Effector memory CD4-positive, alpha-beta T cell (primary cell): ENCODE results near the gene CALML5.

Experiments used
- DNase-seq, 3 donors: peaks; one replicate each; pipeline ENCODE4 v3.0.0-alpha.2; 2020
- H3K27ac ChIP-seq: 2 replicates; pipeline ENCODE4 v1.7.0; 2013; ENCODE audit warnings: mild to moderate bottlenecking, low read length, moderate library complexity; ENCODE audit not compliant: insufficient read depth, poor library complexity, severe bottlenecking
- H3K27me3 ChIP-seq: replicated peaks from 2 replicates; pipeline ENCODE4 v1.7.0; 2013; ENCODE audit warnings: mild to moderate bottlenecking, low read length; ENCODE audit not compliant: insufficient read depth, control insufficient read depth, poor library complexity, severe bottlenecking
- H3K36me3 ChIP-seq: 2 replicates; pipeline ENCODE4 v1.7.0; 2013; ENCODE audit warnings: mild to moderate bottlenecking, low read length, moderate library complexity; ENCODE audit not compliant: control insufficient read depth, insufficient read depth
- H3K4me1 ChIP-seq: 2 replicates; pipeline ENCODE4 v1.7.0; 2013; ENCODE audit warnings: low read length, mild to moderate bottlenecking; ENCODE audit not compliant: control insufficient read depth, insufficient read depth, poor library complexity, severe bottlenecking
- H3K4me3 ChIP-seq: 2 replicates; pipeline ENCODE4 v1.7.0; 2013; ENCODE audit warnings: low read length, low read depth, mild to moderate bottlenecking; ENCODE audit not compliant: insufficient read depth, poor library complexity, severe bottlenecking
- H3K9me3 ChIP-seq: 2 replicates; pipeline ENCODE4 v1.7.0; 2013; ENCODE audit warnings: mild to moderate bottlenecking, low read length, moderate library complexity; ENCODE audit not compliant: control insufficient read depth

Gene CALML5

DNA sequence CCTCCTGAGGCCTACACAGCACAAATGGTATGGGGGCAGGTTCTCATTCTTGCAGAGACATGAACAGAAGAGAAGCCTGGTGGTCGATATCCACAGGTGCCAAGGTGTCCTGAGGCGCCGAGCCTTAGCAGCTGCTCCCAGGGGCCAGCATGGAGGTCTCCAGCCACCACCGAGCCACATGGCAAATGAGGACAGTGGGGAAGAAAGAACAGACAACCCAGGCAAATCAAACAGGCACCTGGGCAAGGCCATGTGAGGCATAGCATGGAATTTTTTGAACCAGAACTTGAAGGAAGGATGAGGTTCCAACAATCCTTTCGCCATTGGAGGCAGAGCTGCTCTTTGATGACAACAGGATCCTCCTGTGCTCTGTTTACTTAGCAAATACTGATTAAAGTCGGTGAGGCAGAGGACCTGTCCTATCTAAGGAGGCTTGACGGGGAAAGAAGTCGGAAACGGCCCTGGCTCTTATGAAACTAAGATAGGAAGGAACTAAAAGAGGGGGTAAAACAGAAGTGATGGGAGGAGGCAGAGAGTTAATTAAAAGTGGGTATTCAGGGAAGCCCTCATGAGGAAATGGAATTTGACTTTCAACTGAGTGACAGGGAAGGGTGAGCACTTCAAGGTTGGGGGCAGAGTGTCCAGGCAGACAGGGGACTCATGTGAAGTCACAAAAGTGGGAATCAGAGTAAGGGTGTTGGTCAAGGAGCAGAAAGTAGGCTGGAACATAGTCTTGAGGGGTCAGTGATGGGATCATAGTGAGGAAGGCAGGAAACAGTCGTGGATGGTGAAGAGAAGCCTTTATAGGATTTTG, 16.8 kb upstream of the CALML5 start:
- Histone ChIP-seq H3K27me3 (no peaks in the 10 kb centered on the region), H3K36me3 (no peaks in the 10 kb centered on the region)

DNA sequence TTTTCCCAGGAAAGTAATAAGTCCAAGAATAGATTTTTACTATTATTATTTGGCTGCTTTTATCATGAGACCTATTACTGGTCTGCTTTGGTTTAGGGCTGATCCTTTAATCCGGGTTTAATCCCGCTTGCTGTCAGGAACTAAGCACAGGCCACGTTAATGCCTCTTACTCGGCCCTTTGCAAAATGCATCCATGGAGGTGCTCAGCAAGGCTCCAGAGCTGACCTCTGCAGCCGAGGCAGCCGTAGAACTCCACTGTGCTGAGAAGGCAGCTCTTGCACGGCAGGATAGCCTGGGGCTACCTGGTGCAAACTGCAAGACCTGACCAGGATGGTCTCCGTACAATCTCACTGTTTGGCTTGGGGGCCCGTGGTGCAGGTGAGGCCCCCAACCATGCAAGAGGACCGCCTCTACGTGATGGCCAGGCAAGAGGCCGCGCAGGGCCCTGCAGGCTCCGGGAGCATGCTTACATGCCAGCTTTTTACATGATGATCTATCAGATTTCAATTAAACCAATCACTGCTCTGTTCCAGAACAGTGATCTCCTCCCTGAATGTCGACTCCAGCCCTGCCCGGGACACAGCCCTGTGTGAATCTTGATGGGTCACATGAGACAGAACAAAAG, 15.0 kb upstream of the CALML5 start:
- H3K36me3 ChIP-seq: no peaks in the 10 kb centered on the region
- no peak overlapping the region for H3K4me3 ChIP-seq
- H3K4me1 ChIP-seq: peaks cover 2% of the 10 kb centered on the region
- H3K27ac ChIP-seq: no peak overlapping the region
- H3K27me3 ChIP-seq: no peaks in the 10 kb centered on the region
- no peak for DNase-seq
- no peaks in the 10 kb centered on the region for H3K9me3 ChIP-seq

More for the DNA sequence above, 16.8 kb upstream of the CALML5 start:
- Histone ChIP-seq H3K9me3 (no peaks in the 10 kb centered on the region), H3K4me3 (no peak overlapping the region), H3K4me1 (peaks cover 2% of the 10 kb centered on the region), H3K27ac (no peak overlapping the region)
- DNase-seq: no peak

DNA sequence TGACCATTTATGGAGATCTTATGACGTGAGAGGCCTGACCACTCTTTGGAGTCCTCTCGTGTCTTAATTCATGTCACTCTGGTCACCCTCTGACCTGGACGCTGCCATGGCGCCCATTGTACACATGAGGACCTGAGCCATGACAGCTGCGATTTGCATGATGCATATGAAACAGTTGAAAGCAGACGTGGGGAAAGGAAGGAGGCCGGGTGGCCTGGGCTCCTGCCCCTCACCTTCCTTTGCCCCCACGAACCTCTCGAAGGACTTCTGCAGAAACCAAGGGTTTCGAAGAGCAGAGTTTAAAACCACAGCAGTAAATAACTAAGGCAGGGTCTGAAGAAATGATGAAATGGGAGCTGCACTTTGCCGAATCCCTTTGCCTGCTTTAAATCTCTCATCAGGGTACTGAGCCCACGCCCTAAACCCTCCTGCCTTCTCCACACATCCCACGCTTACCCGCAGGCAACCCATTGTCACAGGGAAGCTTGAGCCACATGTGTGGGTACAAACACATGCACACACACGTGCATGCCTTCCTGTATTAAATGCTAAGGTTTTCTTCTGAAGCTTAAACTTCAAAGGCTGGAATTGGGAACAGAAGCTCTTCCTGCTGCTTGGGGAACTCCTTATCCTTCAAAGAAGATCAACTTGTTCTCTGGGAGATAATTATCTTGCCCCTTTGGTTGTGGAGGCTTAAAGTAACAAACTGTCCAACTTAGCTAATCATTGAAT, 13.7 kb upstream of the CALML5 start:
- H3K36me3 ChIP-seq: no peaks in the 10 kb centered on the region
- H3K4me3 ChIP-seq: no peak overlapping the region
- no peak for DNase-seq
- no peaks in the 10 kb centered on the region for H3K9me3 ChIP-seq
- no peaks in the 10 kb centered on the region for H3K27me3 ChIP-seq
- peaks cover 2% of the 10 kb centered on the region for H3K4me1 ChIP-seq
- H3K27ac ChIP-seq: no peak overlapping the region

DNA sequence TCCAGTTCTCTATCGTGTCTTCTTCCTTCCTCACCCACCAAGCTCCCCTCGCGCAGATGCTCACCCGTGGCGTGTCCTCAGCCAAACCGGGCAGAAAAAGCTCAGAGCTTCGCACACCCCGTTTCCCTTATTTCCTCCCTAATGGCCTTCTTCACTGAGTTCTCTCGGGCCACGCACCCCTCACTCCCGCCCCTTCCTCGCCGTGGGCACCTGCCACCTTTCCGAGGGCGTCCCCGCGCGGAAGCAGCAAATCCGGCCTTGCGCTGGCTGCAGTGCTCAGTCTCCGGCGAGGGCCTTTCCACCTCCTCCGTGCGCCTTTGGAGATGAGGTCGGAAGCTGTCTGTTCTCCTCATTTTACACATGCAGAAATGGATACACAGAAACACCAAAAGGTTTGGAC, 13.0 kb upstream of the CALML5 start:
- no peak overlapping the region for H3K4me3 ChIP-seq
- no peaks in the 10 kb centered on the region for H3K36me3 ChIP-seq
- no peaks in the 10 kb centered on the region for H3K27me3 ChIP-seq
- no peak overlapping the region for H3K27ac ChIP-seq
- H3K9me3 ChIP-seq: no peaks in the 10 kb centered on the region
- H3K4me1 ChIP-seq: peaks cover 2% of the 10 kb centered on the region
- DNase-seq: no peak

DNA sequence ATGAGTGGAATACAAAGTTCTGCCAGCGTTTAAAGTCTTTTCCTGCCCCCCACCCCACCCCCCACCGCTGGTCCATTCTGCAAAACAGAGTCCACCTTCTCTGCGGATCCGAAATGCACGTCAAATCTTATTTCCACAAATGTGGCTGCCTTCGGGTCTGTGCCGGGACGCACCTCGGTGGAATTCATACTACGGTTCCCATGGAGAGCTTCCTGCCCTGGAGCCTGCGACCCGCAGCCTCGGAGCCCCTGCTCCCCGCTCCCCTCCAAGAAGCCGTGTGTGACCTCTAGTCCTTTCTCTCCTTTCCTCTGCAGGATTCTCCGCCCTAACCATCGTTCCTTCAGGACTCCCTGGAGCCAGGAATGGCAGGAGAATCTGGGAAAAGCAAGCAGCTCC, 12.5 kb upstream of the CALML5 start:
- no peak for DNase-seq
- Histone ChIP-seq H3K9me3 (no peaks in the 10 kb centered on the region), H3K27ac (no peak overlapping the region), H3K36me3 (no peaks in the 10 kb centered on the region), H3K27me3 (no peaks in the 10 kb centered on the region), H3K4me3 (no peak overlapping the region), H3K4me1 (peaks cover 2% of the 10 kb centered on the region)

DNA sequence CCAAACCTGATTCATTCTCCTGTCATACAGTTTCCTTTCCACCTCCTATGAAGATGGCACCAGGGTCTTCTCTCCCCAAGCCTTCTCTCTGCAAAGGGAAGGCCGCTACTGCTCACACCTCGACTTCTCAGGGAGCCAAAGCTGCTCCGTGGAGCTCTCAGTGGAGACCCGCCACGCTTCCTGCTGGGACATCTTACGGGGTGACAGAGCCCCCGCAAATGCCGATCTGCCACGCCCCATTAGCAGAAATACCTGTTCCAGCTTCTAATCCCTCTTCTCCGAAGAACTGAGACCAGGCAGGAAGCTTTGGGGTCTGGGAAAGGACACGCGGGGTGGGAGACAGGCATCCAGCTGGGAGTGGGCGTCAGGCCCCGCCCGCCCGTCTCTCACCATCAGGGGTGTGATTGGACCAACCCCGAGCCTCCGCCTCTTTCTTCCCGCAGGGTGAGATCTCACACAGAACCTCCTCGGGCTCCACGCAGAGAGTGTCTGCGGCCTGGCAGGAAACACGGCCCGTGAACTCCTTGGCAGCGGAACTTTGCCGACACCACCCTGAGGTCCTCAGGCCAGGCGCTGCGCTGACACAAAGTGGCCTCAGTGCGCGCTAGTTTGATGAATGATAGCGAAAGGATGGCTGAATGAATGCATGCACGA, 12.0 kb upstream of the CALML5 start:
- Histone ChIP-seq H3K4me1 (peaks cover 2% of the 10 kb centered on the region), H3K9me3 (no peaks in the 10 kb centered on the region), H3K36me3 (no peaks in the 10 kb centered on the region), H3K27ac (no peak overlapping the region), H3K4me3 (no peak overlapping the region), H3K27me3 (no peaks in the 10 kb centered on the region)
- DNase-seq: no peak

DNA sequence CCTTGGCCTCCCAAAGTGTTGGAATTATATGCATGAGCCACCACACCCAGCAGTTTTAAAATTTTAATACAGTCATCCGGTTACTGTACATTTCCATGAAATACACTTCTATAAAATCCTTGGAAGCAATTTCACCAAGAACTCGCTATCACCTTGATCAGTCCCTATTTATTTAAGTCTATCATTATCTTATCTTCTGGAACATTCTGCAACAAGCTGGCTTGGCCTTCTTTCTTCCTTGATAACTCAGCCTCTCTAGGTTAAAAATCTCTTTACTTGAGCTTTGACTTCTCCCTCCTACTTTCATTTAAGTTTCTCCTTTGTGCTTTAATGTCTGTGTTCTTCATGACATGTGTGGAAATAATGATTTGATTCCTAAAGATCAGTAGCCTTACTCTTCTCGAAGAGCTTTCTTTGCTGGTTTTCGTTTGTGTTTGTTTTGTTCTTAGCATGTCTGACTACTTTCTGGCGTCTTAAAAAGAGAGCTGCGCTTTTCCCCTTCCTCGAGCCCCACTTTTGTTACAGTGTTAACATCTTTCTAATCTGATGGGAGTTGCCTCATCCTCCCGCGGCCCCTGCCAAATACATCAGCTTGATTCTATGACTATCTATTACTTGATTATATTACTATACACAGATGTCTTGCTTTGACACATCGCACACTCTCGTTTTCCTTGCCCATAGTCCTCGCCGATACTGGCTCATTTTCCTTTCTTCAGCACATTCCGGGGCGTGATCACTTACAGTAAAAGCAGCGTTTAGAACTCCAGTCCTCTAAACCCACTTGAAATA, 11.1 kb upstream of the CALML5 start:
- Histone ChIP-seq H3K4me3 (no peak overlapping the region), H3K4me1 (peaks cover 2% of the 10 kb centered on the region), H3K9me3 (no peaks in the 10 kb centered on the region), H3K36me3 (no peaks in the 10 kb centered on the region), H3K27ac (no peak overlapping the region), H3K27me3 (no peaks in the 10 kb centered on the region)
- DNase-seq: no peak

DNA sequence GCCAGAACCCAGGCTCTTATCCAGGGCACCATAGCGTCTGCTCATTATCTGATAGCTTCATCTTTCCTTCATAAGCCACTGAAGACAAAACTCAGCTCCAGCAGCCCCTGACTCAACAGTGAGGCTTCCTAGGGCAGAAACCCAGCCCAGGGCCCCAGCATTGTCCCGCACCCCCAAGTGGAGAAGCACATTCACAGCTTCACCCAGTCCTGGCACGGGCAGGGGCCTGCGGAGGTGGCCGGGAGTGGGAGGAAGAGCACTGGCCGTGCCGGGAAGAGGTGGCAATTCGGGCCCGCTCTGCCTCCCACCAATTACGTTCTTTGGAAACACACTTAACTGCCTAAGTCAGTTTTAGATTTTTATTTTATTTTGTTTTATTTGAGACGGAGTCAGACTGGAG, 10.3 kb upstream of the CALML5 start:
- Histone ChIP-seq H3K4me3 (no peak overlapping the region), H3K4me1 (peaks cover 2% of the 10 kb centered on the region), H3K36me3 (no peaks in the 10 kb centered on the region), H3K27ac (no peak overlapping the region), H3K27me3 (no peaks in the 10 kb centered on the region), H3K9me3 (no peaks in the 10 kb centered on the region)
- DNase-seq: no peak

DNA sequence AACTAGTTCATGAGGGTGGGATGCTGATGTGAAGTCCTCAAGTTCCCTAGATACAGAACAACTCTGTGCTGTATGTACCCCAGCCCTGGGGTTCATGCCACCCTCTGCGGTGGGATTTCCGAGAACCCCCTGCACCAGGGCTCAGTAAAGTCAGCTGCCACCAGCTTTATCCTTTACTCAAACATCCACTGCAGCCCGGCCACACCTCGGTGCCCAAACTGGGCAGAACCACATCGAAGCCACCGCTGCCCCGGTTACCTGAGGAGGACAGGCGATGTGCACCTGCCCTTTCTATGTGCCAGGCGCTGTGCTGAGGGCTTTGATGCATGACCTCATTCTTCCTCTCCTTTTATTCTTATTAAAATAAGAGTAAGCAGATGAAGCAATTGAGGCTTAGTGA, 9.9 kb upstream of the CALML5 start:
- Histone ChIP-seq H3K4me1 (peaks cover 2% of the 10 kb centered on the region), H3K36me3 (no peaks in the 10 kb centered on the region), H3K4me3 (no peak overlapping the region), H3K27me3 (no peaks in the 10 kb centered on the region), H3K27ac (no peak overlapping the region), H3K9me3 (no peaks in the 10 kb centered on the region)
- DNase-seq: no peak
